Esophagus squamous epithelium (tissue), 5 donors: ENCODE results near the gene ECHS1. TPM values are rescaled to one million over a fixed set of nuclear protein-coding genes. Genes with fewer than 3 reads are reported as not detected.

Experiments
- DNase-seq: peaks from one replicate; lab custom pipeline; 2025; lab: John Stamatoyannopoulos, UW
- H3K27ac ChIP-seq, 4 donors: fragments of 200-600 bp; sonication (generic); one replicate each; pipeline ENCODE4 v1.5.1; 2016 to 2019; ENCODE audit warnings: mild to moderate bottlenecking in 1 of 4
- H3K27me3 ChIP-seq, 4 donors: fragments of 200-600 bp; sonication (generic); 1 replicate in 3 of 4; 2 replicates in 1 of 4; pipeline versions ENCODE4 v1.5.1 to v1.6.0; 2017 to 2021; ENCODE audit warnings: antibody characterized with exemption in 1 of 4
- H3K36me3 ChIP-seq, 3 donors: fragments of 200-600 bp; sonication (generic); one replicate each; pipeline ENCODE4 v1.5.1; 2016 to 2019
- H3K4me1 ChIP-seq, 3 donors: fragments of 200-600 bp; sonication (generic); one replicate each; pipeline ENCODE4 v1.5.1; 2017 to 2019
- H3K4me3 ChIP-seq, 4 donors: fragments of 200-600 bp; sonication (generic); 1 replicate in 3 of 4; 2 replicates in 1 of 4; pipeline ENCODE4 v1.5.1; 2016 to 2019; ENCODE audit warnings: mild to moderate bottlenecking in 2 of 4, moderate library complexity in 1 of 4
- H3K9me3 ChIP-seq, 3 donors: fragments of 200-600 bp; sonication (generic); one replicate each; pipeline ENCODE4 v1.5.1; 2016 to 2019
- CTCF ChIP-seq, 6 experiments: fragments of 450-650 bp in 4 of 6; fragments of 200-600 bp in 2 of 6; sonication (generic) in 2 of 6; IDR thresholded peaks; one replicate each; pipeline ENCODE4 v1.5.1; 2016 to 2019; ENCODE audit warnings: antibody characterized with exemption in 6 of 6, mild to moderate bottlenecking in 4 of 6, moderate library complexity in 4 of 6
- POLR2A ChIP-seq, 4 donors: fragments of 450-650 bp; IDR thresholded peaks; one replicate each; pipeline ENCODE4 v1.6.1; 2017; ENCODE audit warnings: antibody characterized with exemption in 4 of 4, mild to moderate bottlenecking in 4 of 4, moderate library complexity in 3 of 4
- WGBS, 2 donors: methylation state at CpG; one replicate each; pipeline ENCODE4 v1.1.5; 2018; 5-methylcytosine and 5-hydroxymethylcytosine counted together
- intact Hi-C: fragments of 100-400 bp; cut with DNase I; formaldehyde crosslinking; loops from one replicate; pipeline ENCODE4 v1.15.0; 2022
- total RNA-seq, 4 donors: library from RNA; depleted of rRNA; stranded (reverse); fragments of >200 nt; gene quantifications; one replicate each; pipeline ENCODE4 v1.1.0, GENCODE V29; 2016
- donor health status: DM: yes; HTN: yes; CAD: no.

Gene ECHS1
- total RNA-seq, 4 donors from 2014 or later = 75.0 to 115 (median 99.2) TPM

GRCh38 chr10:133342942-133343341, 30.2 kb downstream of the ECHS1 start:
- intact Hi-C loops = no loop called here
- Histone ChIP-seq H3K4me1 (peaks cover 0 to 7% (median 0%) of the 10 kb centered on the region in 3 donors), H3K27me3 (peaks cover 0 to 98% (median 0%) of the 10 kb centered on the region in 4 donors), H3K9me3 (no peaks in the 10 kb centered on the region), H3K36me3 (no peaks in the 10 kb centered on the region), H3K4me3 (no peak overlapping the region), H3K27ac (no peak overlapping the region)
- TF ChIP-seq POLR2A (IDR thresholded peaks at IDR 0.05) (no peak), CTCF (IDR thresholded peaks at IDR 0.05) (no peak)
- WGBS, 2 donors = 80% methylated on average over 1 to 3 of the region's 8 CpGs
- no peak for DNase-seq

GRCh38 chr10:133341983-133342382, 31.2 kb downstream of the ECHS1 start:
- Histone ChIP-seq H3K36me3 (no peaks in the 10 kb centered on the region), H3K27me3 (peaks cover 0 to 98% (median 4%) of the 10 kb centered on the region in 4 donors), H3K27ac (no peak overlapping the region), H3K4me1 (peaks cover 0 to 2% (median 0%) of the 10 kb centered on the region in 3 donors), H3K4me3 (no peak overlapping the region), H3K9me3 (no peaks in the 10 kb centered on the region)
- 74 to 78% methylated on average over 4 of the region's 4 CpGs for WGBS, 2 donors
- TF ChIP-seq CTCF (IDR thresholded peaks at IDR 0.05) = no peak
- TF ChIP-seq POLR2A (IDR thresholded peaks at IDR 0.05) = no peak
- intact Hi-C loops = no loop called here
- DNase-seq = no peak

- Histone ChIP-seq H3K36me3 (no peaks in the 10 kb centered on the region), H3K4me1 (peaks cover 18 to 22% (median 18%) of the 10 kb centered on the region in 3 donors), H3K9me3 (no peaks in the 10 kb centered on the region), H3K27me3 (peaks cover 8 to 98% (median 24%) of the 10 kb centered on the region in 4 donors), H3K27ac (no peak overlapping the region), H3K4me3 (no peak overlapping the region)
- WGBS, 2 donors = 85 to 96% methylated on average over 9 to 10 of the region's 13 CpGs
- intact Hi-C loops = no loop called here
- DNase-seq = no peak
- TF ChIP-seq POLR2A (IDR thresholded peaks at IDR 0.05) = no peak
- TF ChIP-seq CTCF (IDR thresholded peaks at IDR 0.05) = no peak
Observed at GRCh38 chr10:133339708-133340380, 33.3 kb downstream of the ECHS1 start.

- 71 to 75% methylated on average over 10 of the region's 10 CpGs for WGBS, 2 donors
- peaks cover 18 to 25% (median 18%) of the 10 kb centered on the region in 3 donors for H3K4me1 ChIP-seq
- DNase-seq = no peak
- no peak overlapping the region for H3K4me3 ChIP-seq
- intact Hi-C loops = no loop called here
- no peak overlapping the region for H3K27ac ChIP-seq
- H3K27me3 ChIP-seq = peaks cover 8 to 92% (median 26%) of the 10 kb centered on the region in 4 donors
- no peaks in the 10 kb centered on the region for H3K9me3 ChIP-seq
- no peaks in the 10 kb centered on the region for H3K36me3 ChIP-seq
- TF ChIP-seq POLR2A (IDR thresholded peaks at IDR 0.05) = no peak
Observed at GRCh38 chr10:133338080-133339071, 34.8 kb downstream of the ECHS1 start.

GRCh38 chr10:133337370-133337725, 35.8 kb downstream of the ECHS1 start:
- Histone ChIP-seq H3K27me3 (peaks cover 8 to 92% (median 26%) of the 10 kb centered on the region in 4 donors), H3K27ac (no peak overlapping the region), H3K4me1 (peaks cover 18 to 25% (median 18%) of the 10 kb centered on the region in 3 donors), H3K9me3 (no peaks in the 10 kb centered on the region), H3K36me3 (no peaks in the 10 kb centered on the region), H3K4me3 (no peak overlapping the region)
- TF ChIP-seq POLR2A (IDR thresholded peaks at IDR 0.05) = no peak
- TF ChIP-seq CTCF (IDR thresholded peaks at IDR 0.05) = no peak
- intact Hi-C loops = no loop called here
- no peak for DNase-seq
- 81% methylated on average over 3 of the region's 3 CpGs for WGBS, 2 donors
